ENCODE data around the gene TRIM23. TPM values are rescaled to one million over a fixed set of nuclear protein-coding genes. Genes with fewer than 3 reads are reported as not detected.
"Not testable (repeated sequence)": the region's sequence is repeated elsewhere in the genome, so short reads cannot be mapped to it uniquely, and the experiment has no call there.

TRIM23 gene
- polyA plus RNA-seq = 11.6 TPM

DNA sequence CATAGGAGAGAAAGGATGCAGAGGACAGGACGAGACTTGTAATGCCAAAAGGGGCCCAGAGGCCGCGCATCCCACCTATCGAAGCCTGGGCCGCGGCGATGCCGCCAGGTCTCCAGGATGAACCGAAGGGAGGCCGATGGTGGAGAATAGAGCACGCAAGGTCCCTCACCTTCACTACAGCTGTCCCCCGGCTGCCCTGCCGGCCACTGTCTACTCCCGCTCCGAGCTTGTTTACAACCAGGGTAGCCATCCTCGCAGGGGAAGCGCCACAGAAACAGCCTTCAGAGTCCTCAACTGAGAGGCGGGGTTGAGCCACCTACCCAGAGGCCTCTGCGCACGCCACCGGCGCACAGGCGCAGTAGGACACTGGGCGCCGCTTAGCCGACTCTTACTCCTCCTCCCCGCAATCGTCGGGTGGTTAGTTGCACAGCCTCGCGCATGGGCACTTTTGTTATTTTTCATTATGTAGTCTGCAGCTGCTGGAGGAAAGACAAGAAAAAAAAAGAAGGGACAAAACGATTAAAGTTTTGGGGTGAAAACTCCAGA is at the start of gene TRIM23:
TSS of gene TRIM23 (minus strand) at position 309 of the 546 bp plus-strand sequence. CDS start at position 250, 59 bp downstream.
- H3K27ac Mint-ChIP-seq = peak within 1 kb of the TSS; percentile 98 to 100 (median 99)
- no peaks in the 10 kb centered on the region for H3K9me3 Mint-ChIP-seq
- peaks cover 22 to 33% (median 32%) of the 10 kb centered on the region in 3 donors for H3K4me1 Mint-ChIP-seq
- no peaks in the 10 kb centered on the region for H3K27me3 Mint-ChIP-seq
- H3K4me3 Mint-ChIP-seq = peak within 1 kb of the TSS; percentile 98 to 100 (median 98)
- H3K36me3 Mint-ChIP-seq = no peaks in the 10 kb centered on the region

GRCh38 chr5:65672796-65673195 is 48.7 kb upstream of the TRIM23 start:
- H3K4me3 Mint-ChIP-seq = no peak overlapping the region
- no peaks in the 10 kb centered on the region for H3K27me3 Mint-ChIP-seq
- H3K36me3 Mint-ChIP-seq = peaks cover 5% of the 10 kb centered on the region
- no peaks in the 10 kb centered on the region for H3K9me3 Mint-ChIP-seq
- H3K27ac Mint-ChIP-seq = no peak overlapping the region
- no peaks in the 10 kb centered on the region for H3K4me1 Mint-ChIP-seq

- peaks cover 2% of the 10 kb centered on the region for H3K36me3 Mint-ChIP-seq
- H3K4me3 Mint-ChIP-seq = no peak overlapping the region
- no peaks in the 10 kb centered on the region for H3K27me3 Mint-ChIP-seq
- no peaks in the 10 kb centered on the region for H3K9me3 Mint-ChIP-seq
- H3K4me1 Mint-ChIP-seq = no peaks in the 10 kb centered on the region
- no peak overlapping the region for H3K27ac Mint-ChIP-seq
Observed at GRCh38 chr5:65668696-65669095, 44.6 kb upstream of the TRIM23 start.

DNA sequence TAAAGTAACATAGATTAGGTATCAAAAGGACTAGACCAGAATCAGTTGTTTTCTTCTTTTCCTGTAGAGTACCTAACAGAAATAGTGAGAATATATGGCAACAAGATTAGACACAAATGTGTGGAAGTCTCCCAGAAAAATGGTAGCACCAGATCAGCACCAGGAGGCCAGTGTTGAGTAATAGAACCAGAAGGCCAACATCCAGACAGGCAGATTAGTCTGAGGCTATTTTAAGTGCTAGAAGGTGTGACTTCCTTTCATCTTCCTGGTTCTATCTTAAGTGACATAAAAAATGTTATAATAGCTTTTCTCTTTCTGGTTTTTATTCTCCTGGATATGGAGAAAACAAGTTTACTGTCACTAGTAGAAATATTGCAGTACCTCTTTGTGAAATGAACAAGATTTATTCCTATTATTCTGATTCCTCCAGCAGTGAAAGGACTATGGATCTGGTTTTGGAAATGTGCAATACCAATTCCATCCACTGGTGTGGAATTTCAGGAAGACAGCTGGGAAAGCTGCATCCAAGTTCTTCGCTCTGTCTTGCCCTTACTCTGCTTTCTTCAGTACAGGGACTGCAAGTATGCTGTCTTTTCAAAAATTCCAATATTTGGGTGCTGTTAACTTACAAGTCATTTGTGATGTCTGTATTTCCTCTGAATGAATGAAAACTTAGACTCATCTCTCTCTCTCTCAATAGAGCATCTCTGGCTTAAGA is 39.8 kb upstream of the TRIM23 start:
- no peak overlapping the region for H3K27ac Mint-ChIP-seq
- no peaks in the 10 kb centered on the region for H3K27me3 Mint-ChIP-seq
- H3K4me1 Mint-ChIP-seq = no peaks in the 10 kb centered on the region
- peaks cover 2% of the 10 kb centered on the region for H3K36me3 Mint-ChIP-seq
- no peaks in the 10 kb centered on the region for H3K9me3 Mint-ChIP-seq
- no peak overlapping the region for H3K4me3 Mint-ChIP-seq

DNA sequence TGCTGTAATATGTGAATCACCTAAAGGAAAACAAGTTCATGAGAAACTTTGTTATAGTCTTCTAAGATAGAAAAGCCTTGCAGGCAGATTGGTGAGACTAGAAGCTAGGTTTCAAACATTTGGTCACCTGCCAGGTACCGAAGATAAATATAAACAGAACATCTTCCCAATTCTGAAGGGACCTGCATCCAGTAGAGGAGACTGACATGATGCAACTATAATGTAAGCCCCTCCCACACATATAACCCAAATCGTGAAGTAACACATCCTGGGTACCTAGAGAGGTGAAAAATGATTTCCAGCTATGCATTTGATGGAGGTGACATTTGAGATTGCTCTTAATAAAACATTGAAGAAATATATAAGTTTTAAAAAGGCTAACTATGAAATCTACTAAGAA is 30.6 kb upstream of the TRIM23 start:
- no peaks in the 10 kb centered on the region for H3K9me3 Mint-ChIP-seq
- no peaks in the 10 kb centered on the region for H3K27me3 Mint-ChIP-seq
- peaks cover 2% of the 10 kb centered on the region for H3K36me3 Mint-ChIP-seq
- H3K27ac Mint-ChIP-seq = no peak overlapping the region
- H3K4me3 Mint-ChIP-seq = no peak overlapping the region
- H3K4me1 Mint-ChIP-seq = no peaks in the 10 kb centered on the region

DNA sequence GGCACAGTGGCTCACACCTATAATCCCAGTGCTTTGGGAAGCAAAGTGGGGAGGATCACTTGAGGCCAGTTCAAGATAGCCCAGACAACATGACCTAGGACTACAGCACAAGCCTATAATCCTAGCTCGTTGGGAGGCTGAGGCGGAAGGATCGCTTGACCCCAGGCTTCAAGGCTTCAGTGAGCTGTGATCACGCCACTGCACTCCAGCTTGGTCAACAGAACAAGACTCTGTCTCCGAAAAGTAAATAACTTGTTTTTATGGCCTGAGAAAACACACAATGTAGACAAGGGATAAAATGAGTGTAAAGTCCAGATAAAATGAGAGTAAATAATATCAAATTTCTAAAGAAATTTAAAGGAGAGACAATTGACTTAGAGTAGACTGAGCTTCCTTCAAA is 27.0 kb upstream of the TRIM23 start:
- H3K4me1 Mint-ChIP-seq = no peaks in the 10 kb centered on the region
- H3K27me3 Mint-ChIP-seq = no peaks in the 10 kb centered on the region
- peaks cover 2% of the 10 kb centered on the region for H3K36me3 Mint-ChIP-seq
- H3K27ac Mint-ChIP-seq = no peak overlapping the region
- H3K9me3 Mint-ChIP-seq = no peaks in the 10 kb centered on the region
- no peak overlapping the region for H3K4me3 Mint-ChIP-seq

DNA sequence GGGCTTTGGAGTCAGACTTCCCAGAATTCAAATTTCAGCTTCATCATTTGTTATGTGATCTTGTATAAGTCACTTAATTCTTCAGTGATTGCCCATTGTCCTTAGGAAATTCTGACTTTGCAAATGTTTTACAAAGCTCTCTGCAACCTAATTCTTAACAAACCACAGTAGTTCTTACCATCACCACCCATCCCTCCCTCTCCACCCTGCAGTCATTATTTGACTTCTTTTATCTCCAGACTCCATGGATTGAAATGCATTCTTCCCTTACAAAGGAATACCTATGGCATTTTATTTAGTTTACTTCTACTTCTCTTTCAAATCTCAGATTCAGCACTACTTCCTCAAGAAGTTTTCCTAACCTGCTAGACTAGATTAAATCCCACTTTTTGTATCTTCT is 23.8 kb upstream of the TRIM23 start:
- Mint-ChIP-seq H3K9me3 (no peaks in the 10 kb centered on the region), H3K27me3 (no peaks in the 10 kb centered on the region), H3K4me3 (no peak overlapping the region), H3K27ac (peak overlapping the region in 1 of 3 donors; percentile 27), H3K4me1 (peaks cover 0 to 3% (median 1%) of the 10 kb centered on the region in 3 donors), H3K36me3 (peaks cover 2% of the 10 kb centered on the region)

DNA sequence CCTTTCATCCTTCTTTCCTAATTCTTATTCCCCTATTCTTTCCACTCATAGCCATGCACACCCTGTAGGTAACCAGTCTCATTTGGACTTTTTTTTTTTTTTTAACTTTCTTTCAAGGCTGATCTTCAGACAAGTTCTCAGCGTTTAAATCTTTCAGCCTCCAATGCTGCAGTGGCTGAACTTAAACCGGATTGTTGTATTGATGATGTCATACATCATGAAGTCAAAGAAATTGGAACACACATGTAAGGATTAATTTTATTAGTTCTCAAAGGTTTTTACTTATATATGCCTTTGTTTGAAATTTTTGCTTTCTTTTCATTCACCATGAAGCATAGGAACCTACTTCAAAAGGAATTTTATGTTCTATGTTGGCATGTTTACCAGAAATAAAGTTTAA is 22.8 kb upstream of the TRIM23 start:
- Mint-ChIP-seq H3K27ac (no peak overlapping the region), H3K4me3 (no peak overlapping the region), H3K9me3 (no peaks in the 10 kb centered on the region), H3K27me3 (no peaks in the 10 kb centered on the region), H3K4me1 (peaks cover 0 to 4% (median 1%) of the 10 kb centered on the region in 3 donors), H3K36me3 (peaks cover 2% of the 10 kb centered on the region)

- Mint-ChIP-seq H3K9me3 (no peaks in the 10 kb centered on the region), H3K27me3 (no peaks in the 10 kb centered on the region), H3K4me3 (no peak overlapping the region), H3K36me3 (peaks cover 11% of the 10 kb centered on the region), H3K27ac (no peak overlapping the region), H3K4me1 (peaks cover 0 to 1% (median 0%) of the 10 kb centered on the region in 3 donors)
Observed at GRCh38 chr5:65640240-65640639, 16.1 kb upstream of the TRIM23 start.

GRCh38 chr5:65630981-65631380 is 6.8 kb upstream of the TRIM23 start:
- no peaks in the 10 kb centered on the region for H3K27me3 Mint-ChIP-seq
- peaks cover 9% of the 10 kb centered on the region for H3K36me3 Mint-ChIP-seq
- no peaks in the 10 kb centered on the region for H3K9me3 Mint-ChIP-seq
- H3K27ac Mint-ChIP-seq = no peak overlapping the region
- peaks cover 2 to 11% (median 4%) of the 10 kb centered on the region in 3 donors for H3K4me1 Mint-ChIP-seq
- no peak overlapping the region for H3K4me3 Mint-ChIP-seq

GRCh38 chr5:65625743-65626142 is 1.6 kb upstream of the TRIM23 start:
- H3K36me3 Mint-ChIP-seq = peaks cover 7% of the 10 kb centered on the region

GRCh38 chr5:65624571-65625555 is 730 bp upstream of the TRIM23 start, which contains the start of the genes SHLD3 and TRAPPC13:
Gene SHLD3, plus strand, starts transcription at chr5:65625027. Its CDS starts 4,561 bp downstream, at chr5:65629588.
Gene TRAPPC13, plus strand, starts transcription at chr5:65625027. Its CDS starts 34 bp downstream, at chr5:65625061.
- Mint-ChIP-seq H3K36me3 (peaks cover 6% of the 10 kb centered on the region), H3K9me3 (no peaks in the 10 kb centered on the region), H3K4me1 (peaks cover 22 to 34% (median 33%) of the 10 kb centered on the region in 3 donors), H3K27ac (peak within 1 kb of the TSS; percentile 98 to 100 (median 99)), H3K4me3 (peak within 1 kb of the TSS; percentile 98 to 100 (median 98)), H3K27me3 (no peaks in the 10 kb centered on the region)

More at GRCh38 chr5:65625743-65626142, 1.6 kb upstream of the TRIM23 start:
- H3K27ac Mint-ChIP-seq = peak overlapping the region; percentile 80 to 99 (median 98)
- H3K4me3 Mint-ChIP-seq = peak overlapping the region; percentile 98 to 100 (median 98)
- H3K27me3 Mint-ChIP-seq = no peaks in the 10 kb centered on the region
- peaks cover 22 to 34% (median 33%) of the 10 kb centered on the region in 3 donors for H3K4me1 Mint-ChIP-seq
- H3K9me3 Mint-ChIP-seq = no peaks in the 10 kb centered on the region

DNA sequence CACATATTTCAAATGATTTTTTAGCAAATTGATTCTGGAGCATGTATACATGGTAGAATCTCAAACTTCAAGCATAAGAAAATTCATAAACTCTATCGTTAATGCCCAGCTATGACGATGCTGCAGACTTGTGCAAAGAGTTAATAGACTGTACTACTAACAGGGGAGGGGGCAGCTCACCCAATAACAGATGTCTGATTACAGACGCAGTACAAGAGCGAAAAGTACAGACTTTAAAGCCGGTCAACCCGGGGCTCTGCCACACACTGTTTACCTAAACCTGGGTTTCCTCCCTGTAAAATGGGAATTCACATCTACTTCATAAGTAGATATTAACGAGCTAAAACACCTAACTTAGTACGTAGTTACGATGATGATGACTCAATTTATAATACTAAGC is 651 bp downstream of the TRIM23 start:
- Mint-ChIP-seq H3K36me3 (no peaks in the 10 kb centered on the region), H3K9me3 (no peaks in the 10 kb centered on the region), H3K4me3 (peak overlapping the region; percentile 98 to 100 (median 98)), H3K27ac (peak overlapping the region; percentile 98 to 100 (median 99)), H3K4me1 (peaks cover 24 to 36% (median 35%) of the 10 kb centered on the region in 3 donors), H3K27me3 (no peaks in the 10 kb centered on the region)

DNA sequence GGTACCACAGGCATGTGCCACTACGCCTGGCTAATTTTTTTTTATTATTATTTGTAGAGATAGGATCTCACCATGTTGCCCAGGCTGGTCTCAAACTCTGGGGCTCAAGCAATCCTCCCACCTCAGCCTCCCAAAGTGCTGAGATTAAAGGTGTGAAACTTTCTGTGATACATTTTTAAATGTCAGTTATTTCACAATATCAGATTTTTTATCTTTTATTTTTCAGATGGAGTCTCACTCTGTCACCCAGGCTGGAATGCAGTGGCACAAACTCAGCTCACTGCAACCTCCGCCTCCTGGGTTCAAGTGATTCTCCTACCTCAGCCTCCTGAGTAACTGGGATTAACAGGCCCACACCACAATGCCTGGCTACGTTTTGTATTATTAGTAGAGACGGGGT is 2.2 kb downstream of the TRIM23 start:
- Mint-ChIP-seq H3K27ac (peak overlapping the region in 1 of 3 donors; percentile 99), H3K4me1 (peaks cover 26 to 42% (median 32%) of the 10 kb centered on the region in 3 donors), H3K4me3 (peak overlapping the region in 2 of 4 donors; percentile 18 to 98)
- H3K36me3 Mint-ChIP-seq, H3K27me3 Mint-ChIP-seq, H3K9me3 Mint-ChIP-seq: not testable (repeated sequence)

GRCh38 chr5:65620021-65620420 is 4.1 kb downstream of the TRIM23 start:
- no peak overlapping the region for H3K4me3 Mint-ChIP-seq
- peaks cover 19 to 36% (median 23%) of the 10 kb centered on the region in 3 donors for H3K4me1 Mint-ChIP-seq
- no peaks in the 10 kb centered on the region for H3K36me3 Mint-ChIP-seq
- H3K27ac Mint-ChIP-seq = peak overlapping the region in 1 of 3 donors; percentile 64
- H3K9me3 Mint-ChIP-seq = no peaks in the 10 kb centered on the region
- H3K27me3 Mint-ChIP-seq = no peaks in the 10 kb centered on the region

All from IgD-negative memory B cell (primary cell).